HepG2 (cell line): Measurements from ENCODE around the gene CCT7. TPM values are rescaled to one million over a fixed set of nuclear protein-coding genes. Genes with fewer than 3 reads are reported as not detected.

Experiments used
- ATRX ChIP-seq: sonication (generic); formaldehyde crosslinking; IDR thresholded peaks from 2 replicates; pipeline ENCODE4 v1.4.0; 2020; ENCODE audit warnings: missing genetic modification reagents, borderline replicate concordance
- CENPX ChIP-seq: sonication (generic); formaldehyde crosslinking; IDR thresholded peaks from 2 replicates; pipeline ENCODE4 v1.9.0; 2021; ENCODE audit warnings: mild to moderate bottlenecking, missing genetic modification reagents, moderate library complexity
- DMAP1 ChIP-seq: IDR thresholded peaks from 2 replicates; pipeline ENCODE4 v1.6.1; 2016
- HNF4G ChIP-seq, 2 experiments: sonication (generic) in 1 of 2; formaldehyde crosslinking in 1 of 2; IDR thresholded peaks; 2 replicates each; pipeline versions ENCODE4 v1.4.0 to v1.6.1; 2011 to 2020; ENCODE audit warnings: borderline replicate concordance in 2 of 2, low read depth in 2 of 2, mild to moderate bottlenecking in 2 of 2, low read length in 1 of 2, missing genetic modification reagents in 1 of 2, moderate library complexity in 1 of 2
- HOXA3 ChIP-seq: sonication (generic); formaldehyde crosslinking; IDR thresholded peaks from 2 replicates; pipeline ENCODE4 v1.5.0; 2020; ENCODE audit warnings: missing genetic modification reagents
- MATR3 ChIP-seq: sonication (generic); formaldehyde crosslinking; IDR thresholded peaks from 2 replicates; pipeline ENCODE4 v1.4.0; 2020; ENCODE audit warnings: missing genetic modification reagents
- MEIS1 ChIP-seq: sonication (generic); formaldehyde crosslinking; IDR thresholded peaks from 2 replicates; pipeline ENCODE4 v1.9.0; 2021; ENCODE audit warnings: mild to moderate bottlenecking, missing genetic modification reagents, moderate library complexity, borderline replicate concordance
- NR2C2 ChIP-seq: sonication (generic); formaldehyde crosslinking; IDR thresholded peaks from 2 replicates; pipeline ENCODE4 v1.4.0; 2020; ENCODE audit warnings: missing genetic modification reagents, mild to moderate bottlenecking, moderate library complexity, borderline replicate concordance
- PHB2 ChIP-seq: fragments of 450-650 bp; IDR thresholded peaks from 2 replicates; pipeline ENCODE4 v1.6.1; 2018; ENCODE audit not compliant: partially characterized antibody
- SIX4 ChIP-seq: sonication (generic); formaldehyde crosslinking; IDR thresholded peaks from 2 replicates; pipeline ENCODE4 v1.4.0; 2020; ENCODE audit warnings: missing genetic modification reagents
- TBX2 ChIP-seq: sonication (generic); formaldehyde crosslinking; IDR thresholded peaks from 2 replicates; pipeline ENCODE4 v1.5.0; 2020; ENCODE audit warnings: missing genetic modification reagents, mild to moderate bottlenecking, borderline replicate concordance
- YEATS2 ChIP-seq: sonication (generic); formaldehyde crosslinking; IDR thresholded peaks from 2 replicates; pipeline ENCODE4 v1.4.0; 2020; ENCODE audit warnings: missing genetic modification reagents, borderline replicate concordance
- ZBTB1 ChIP-seq: sonication (generic); formaldehyde crosslinking; IDR thresholded peaks from 2 replicates; pipeline ENCODE4 v1.4.0; 2020; ENCODE audit warnings: missing genetic modification reagents, borderline replicate concordance
- ZNF350 ChIP-seq: sonication (generic); formaldehyde crosslinking; IDR thresholded peaks from 2 replicates; pipeline ENCODE4 v1.4.0; 2020; ENCODE audit warnings: mild to moderate bottlenecking, low read depth, missing genetic modification reagents, borderline replicate concordance
- ZNF383 ChIP-seq: sonication (generic); formaldehyde crosslinking; IDR thresholded peaks from 2 replicates; pipeline ENCODE4 v1.4.0; 2020; ENCODE audit warnings: missing genetic modification reagents, mild to moderate bottlenecking, borderline replicate concordance
- ZNF451 ChIP-seq: sonication (generic); formaldehyde crosslinking; IDR thresholded peaks from 2 replicates; pipeline ENCODE4 v1.5.0; 2020; ENCODE audit warnings: mild to moderate bottlenecking, missing genetic modification reagents
- ZNF468 ChIP-seq: sonication (generic); formaldehyde crosslinking; IDR thresholded peaks from 2 replicates; pipeline ENCODE4 v1.8.0; 2022; ENCODE audit warnings: mild to moderate bottlenecking, moderate library complexity, missing genetic modification reagents
- ZNF543 ChIP-seq: sonication (generic); formaldehyde crosslinking; IDR thresholded peaks from 2 replicates; pipeline ENCODE4 v1.4.0; 2020; ENCODE audit warnings: mild to moderate bottlenecking, missing genetic modification reagents
- ZNF703 ChIP-seq: sonication (generic); formaldehyde crosslinking; IDR thresholded peaks from 2 replicates; pipeline ENCODE4 v1.5.1; 2020; ENCODE audit warnings: missing genetic modification reagents, mild to moderate bottlenecking, moderate library complexity, borderline replicate concordance
- ZNF720 ChIP-seq: sonication (generic); formaldehyde crosslinking; IDR thresholded peaks from 2 replicates; pipeline ENCODE4 v1.4.0; 2020; ENCODE audit warnings: missing genetic modification reagents
- ZNF788 ChIP-seq: sonication (generic); formaldehyde crosslinking; IDR thresholded peaks from 2 replicates; pipeline ENCODE4 v1.5.0; 2020; ENCODE audit warnings: mild to moderate bottlenecking, missing genetic modification reagents, borderline replicate concordance
- ZNF792 ChIP-seq: IDR thresholded peaks from 2 replicates; pipeline ENCODE4 v1.6.1; 2016
- polyA plus RNA-seq, 8 experiments: library from polyadenylated mRNA; depleted of rRNA in 3 of 8; stranded (reverse) in 7 of 8; unstranded in 1 of 8; fragments of >200 nt; fragmentation: Illumina TruSeq in 4 of 8; extraction: Trizol in 4 of 8; gene quantifications; 2 replicates each; pipeline versions ENCODE4 v1.2.1 to v1.2.3, GENCODE V29; 2011 to 2016; ENCODE audit warnings: low read depth in 4 of 8, missing spikeins in 1 of 8, mixed read lengths in 1 of 8; ENCODE audit not compliant: insufficient read depth in 1 of 8
- total RNA-seq, 5 experiments: library from RNA; depleted of rRNA; stranded (reverse); fragments of >200 nt; fragmentation: Illumina TruSeq; extraction: Trizol; gene quantifications; 2 replicates each; pipeline ENCODE4 v1.2.3, GENCODE V29; 2016; ENCODE audit warnings: low read depth in 1 of 5
- TF ChIP-seq, protein P1 (sequence below): IDR thresholded peaks from 2 replicates; pipeline ENCODE4 v1.6.1; 2016; ENCODE audit warnings: low read depth
- TF ChIP-seq, protein P2 (sequence below): sonication (generic); formaldehyde crosslinking; IDR thresholded peaks from 2 replicates; pipeline ENCODE4 v1.4.0; 2020; ENCODE audit warnings: missing genetic modification reagents
- TF ChIP-seq, protein P3 (sequence below): sonication (generic); formaldehyde crosslinking; IDR thresholded peaks from 2 replicates; pipeline ENCODE4 v1.4.0; 2020; ENCODE audit warnings: missing genetic modification reagents
- TF ChIP-seq, protein P4 (sequence below): sonication (generic); formaldehyde crosslinking; conservative IDR thresholded peaks from 2 replicates; pipeline ENCODE4 v1.4.0; 2020; ENCODE audit warnings: missing genetic modification reagents

The CCT7 gene
- total and polyA plus RNA-seq, 2 of the 13 experiments (the other 11 are each of a cell fraction or from before 2014, with no cell fraction given): 347 to 517 TPM

DNA sequence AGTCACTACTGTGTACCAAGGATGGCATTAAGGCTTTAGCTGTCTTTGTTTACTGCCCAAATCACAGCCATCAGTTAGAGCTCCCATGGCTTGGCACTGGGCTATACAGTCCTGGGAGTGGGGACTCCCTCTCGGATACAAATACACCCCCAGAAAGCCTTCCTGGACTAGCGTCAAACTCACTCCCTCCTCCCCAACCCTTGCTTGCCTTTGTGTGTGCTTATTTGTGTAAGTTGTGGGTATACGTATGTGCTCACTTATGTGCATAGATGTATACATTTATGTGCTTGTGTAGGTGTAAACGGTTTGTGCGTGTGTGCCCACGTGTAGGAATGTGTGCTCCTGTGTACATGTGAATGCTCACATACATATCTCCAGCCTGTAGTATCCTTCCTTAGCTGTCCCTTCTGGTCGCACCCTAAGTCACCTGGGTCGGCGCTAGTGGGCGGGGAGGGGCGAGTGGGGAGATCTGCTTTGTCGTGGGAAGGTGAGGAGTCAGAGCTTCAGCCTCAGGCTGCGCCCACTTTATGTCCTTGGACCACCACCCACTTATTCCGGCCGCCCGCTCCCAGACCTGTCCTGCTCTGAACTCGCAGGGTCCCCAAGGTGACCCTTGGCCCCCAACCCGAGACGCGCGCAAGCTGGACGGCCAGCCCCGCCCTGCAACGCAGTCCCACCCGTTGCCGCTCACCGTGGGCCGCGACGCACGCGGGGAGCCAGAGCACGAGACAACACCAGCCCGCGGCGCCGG is 1.5 kb upstream of the CCT7 start (continued):
- TF ChIP-seq, protein P1, sequence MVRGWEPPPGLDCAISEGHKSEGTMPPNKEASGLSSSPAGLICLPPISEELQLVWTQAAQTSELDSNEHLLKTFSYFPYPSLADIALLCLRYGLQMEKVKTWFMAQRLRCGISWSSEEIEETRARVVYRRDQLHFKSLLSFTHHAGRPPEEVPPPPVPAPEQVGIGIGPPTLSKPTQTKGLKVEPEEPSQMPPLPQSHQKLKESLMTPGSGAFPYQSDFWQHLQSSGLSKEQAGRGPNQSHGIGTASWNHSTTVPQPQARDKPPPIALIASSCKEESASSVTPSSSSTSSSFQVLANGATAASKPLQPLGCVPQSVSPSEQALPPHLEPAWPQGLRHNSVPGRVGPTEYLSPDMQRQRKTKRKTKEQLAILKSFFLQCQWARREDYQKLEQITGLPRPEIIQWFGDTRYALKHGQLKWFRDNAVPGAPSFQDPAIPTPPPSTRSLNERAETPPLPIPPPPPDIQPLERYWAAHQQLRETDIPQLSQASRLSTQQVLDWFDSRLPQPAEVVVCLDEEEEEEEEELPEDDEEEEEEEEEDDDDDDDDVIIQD (CRISPR knock-in tag): no peak
- TF ChIP-seq ZNF543 (CRISPR knock-in tag) (0 out of 2 replicates have a peak, but pooled peaks have one; percentile 54), ZBTB1 (no peak), ZNF451 (no peak), ZNF720 (no peak), CENPX (CRISPR knock-in tag) (no peak), NR2C2 (0 out of 2 replicates have a peak, but pooled peaks have one; percentile 40), ZNF468 (no peak), SIX4 (0 out of 2 replicates have a peak, but pooled peaks have one; percentile 15), ZNF788 (CRISPR knock-in tag) (peak; percentile 32; the same call in 1 of the 2 replicates), HOXA3 (CRISPR knock-in tag) (no peak), ATRX (CRISPR knock-in tag) (no peak), TBX2 (CRISPR knock-in tag) (no peak; the same call in 1 of the 2 replicates), YEATS2 (CRISPR knock-in tag) (no peak; the same call in 1 of the 2 replicates), DMAP1 (CRISPR knock-in tag) (no peak), PHB2 (no peak), MEIS1 (CRISPR knock-in tag) (no peak), ZNF703 (CRISPR knock-in tag) (no peak), HNF4G (IDR thresholded peaks at IDR 0.05; ENCODE audit: borderline replicate concordance, low read depth, low read length) (peak; percentile 59), HNF4G (CRISPR knock-in tag; IDR thresholded peaks at IDR 0.05; ENCODE audit: borderline replicate concordance, low read depth) (peak; percentile 76; the same call in 1 of the 2 replicates), ZNF383 (CRISPR knock-in tag) (no peak), MATR3 (peak; percentile 87; the same call in 1 of the 2 replicates), ZNF792 (no peak), ZNF350 (CRISPR knock-in tag) (no peak)
- TF ChIP-seq, protein P2, sequence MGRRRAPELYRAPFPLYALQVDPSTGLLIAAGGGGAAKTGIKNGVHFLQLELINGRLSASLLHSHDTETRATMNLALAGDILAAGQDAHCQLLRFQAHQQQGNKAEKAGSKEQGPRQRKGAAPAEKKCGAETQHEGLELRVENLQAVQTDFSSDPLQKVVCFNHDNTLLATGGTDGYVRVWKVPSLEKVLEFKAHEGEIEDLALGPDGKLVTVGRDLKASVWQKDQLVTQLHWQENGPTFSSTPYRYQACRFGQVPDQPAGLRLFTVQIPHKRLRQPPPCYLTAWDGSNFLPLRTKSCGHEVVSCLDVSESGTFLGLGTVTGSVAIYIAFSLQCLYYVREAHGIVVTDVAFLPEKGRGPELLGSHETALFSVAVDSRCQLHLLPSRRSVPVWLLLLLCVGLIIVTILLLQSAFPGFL (CRISPR knock-in tag): no peak
- TF ChIP-seq, protein P3, sequence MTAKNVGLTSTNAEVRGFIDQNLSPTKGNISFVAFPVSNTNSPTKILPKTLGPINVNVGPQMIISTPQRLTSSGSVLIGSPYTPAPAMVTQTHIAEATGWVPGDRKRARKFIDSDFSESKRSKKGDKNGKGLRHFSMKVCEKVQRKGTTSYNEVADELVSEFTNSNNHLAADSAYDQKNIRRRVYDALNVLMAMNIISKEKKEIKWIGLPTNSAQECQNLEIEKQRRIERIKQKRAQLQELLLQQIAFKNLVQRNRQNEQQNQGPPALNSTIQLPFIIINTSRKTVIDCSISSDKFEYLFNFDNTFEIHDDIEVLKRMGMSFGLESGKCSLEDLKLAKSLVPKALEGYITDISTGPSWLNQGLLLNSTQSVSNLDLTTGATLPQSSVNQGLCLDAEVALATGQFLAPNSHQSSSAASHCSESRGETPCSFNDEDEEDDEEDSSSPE (CRISPR knock-in tag): no peak
- TF ChIP-seq, protein P4, sequence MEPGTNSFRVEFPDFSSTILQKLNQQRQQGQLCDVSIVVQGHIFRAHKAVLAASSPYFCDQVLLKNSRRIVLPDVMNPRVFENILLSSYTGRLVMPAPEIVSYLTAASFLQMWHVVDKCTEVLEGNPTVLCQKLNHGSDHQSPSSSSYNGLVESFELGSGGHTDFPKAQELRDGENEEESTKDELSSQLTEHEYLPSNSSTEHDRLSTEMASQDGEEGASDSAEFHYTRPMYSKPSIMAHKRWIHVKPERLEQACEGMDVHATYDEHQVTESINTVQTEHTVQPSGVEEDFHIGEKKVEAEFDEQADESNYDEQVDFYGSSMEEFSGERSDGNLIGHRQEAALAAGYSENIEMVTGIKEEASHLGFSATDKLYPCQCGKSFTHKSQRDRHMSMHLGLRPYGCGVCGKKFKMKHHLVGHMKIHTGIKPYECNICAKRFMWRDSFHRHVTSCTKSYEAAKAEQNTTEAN (CRISPR knock-in tag): no peak
